GM12865 (cell line): ENCODE measurements around the gene PTPRK.

Source experiments
- DNase-seq: peaks from one replicate; pipeline ENCODE4 v3.0.0; 2010; ENCODE audit warnings: low read depth
- H3K4me3 ChIP-seq: 2 replicates; pipeline ENCODE4 v1.5.1; 2011; ENCODE audit warnings: mild to moderate bottlenecking, low read depth, low read length, control low read depth
- TF ChIP-seq, protein P1 (sequence below): IDR thresholded peaks from 2 replicates; pipeline ENCODE4 v1.5.1; 2011; ENCODE audit warnings: low read length, control low read depth, low read depth, inconsistent platforms; ENCODE audit not compliant: insufficient read depth; ENCODE audit errors: missing control alignments

The PTPRK gene

DNA sequence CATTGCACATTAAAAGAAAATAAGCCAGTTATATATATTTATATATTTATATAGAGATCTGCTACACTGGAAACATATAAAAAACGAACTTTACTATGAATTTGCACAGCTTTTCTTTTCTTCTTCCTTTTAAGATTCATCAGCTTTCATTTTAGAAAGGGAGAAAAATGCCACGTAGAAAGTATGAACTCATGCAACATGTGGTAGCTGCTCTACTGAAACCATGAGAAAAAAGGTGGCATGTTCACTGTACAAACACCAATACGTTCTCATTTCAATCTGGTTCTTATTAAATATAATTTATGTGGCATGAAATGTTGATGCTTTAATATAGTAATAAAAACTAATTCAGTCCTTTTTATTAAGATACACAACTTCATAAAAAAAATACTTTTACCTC lies 550.7 kb downstream of the PTPRK start:
- H3K4me3 ChIP-seq, result no peak overlapping the region
- TF ChIP-seq, protein P1, sequence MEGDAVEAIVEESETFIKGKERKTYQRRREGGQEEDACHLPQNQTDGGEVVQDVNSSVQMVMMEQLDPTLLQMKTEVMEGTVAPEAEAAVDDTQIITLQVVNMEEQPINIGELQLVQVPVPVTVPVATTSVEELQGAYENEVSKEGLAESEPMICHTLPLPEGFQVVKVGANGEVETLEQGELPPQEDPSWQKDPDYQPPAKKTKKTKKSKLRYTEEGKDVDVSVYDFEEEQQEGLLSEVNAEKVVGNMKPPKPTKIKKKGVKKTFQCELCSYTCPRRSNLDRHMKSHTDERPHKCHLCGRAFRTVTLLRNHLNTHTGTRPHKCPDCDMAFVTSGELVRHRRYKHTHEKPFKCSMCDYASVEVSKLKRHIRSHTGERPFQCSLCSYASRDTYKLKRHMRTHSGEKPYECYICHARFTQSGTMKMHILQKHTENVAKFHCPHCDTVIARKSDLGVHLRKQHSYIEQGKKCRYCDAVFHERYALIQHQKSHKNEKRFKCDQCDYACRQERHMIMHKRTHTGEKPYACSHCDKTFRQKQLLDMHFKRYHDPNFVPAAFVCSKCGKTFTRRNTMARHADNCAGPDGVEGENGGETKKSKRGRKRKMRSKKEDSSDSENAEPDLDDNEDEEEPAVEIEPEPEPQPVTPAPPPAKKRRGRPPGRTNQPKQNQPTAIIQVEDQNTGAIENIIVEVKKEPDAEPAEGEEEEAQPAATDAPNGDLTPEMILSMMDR, result no peak
- no peak for DNase-seq

DNA sequence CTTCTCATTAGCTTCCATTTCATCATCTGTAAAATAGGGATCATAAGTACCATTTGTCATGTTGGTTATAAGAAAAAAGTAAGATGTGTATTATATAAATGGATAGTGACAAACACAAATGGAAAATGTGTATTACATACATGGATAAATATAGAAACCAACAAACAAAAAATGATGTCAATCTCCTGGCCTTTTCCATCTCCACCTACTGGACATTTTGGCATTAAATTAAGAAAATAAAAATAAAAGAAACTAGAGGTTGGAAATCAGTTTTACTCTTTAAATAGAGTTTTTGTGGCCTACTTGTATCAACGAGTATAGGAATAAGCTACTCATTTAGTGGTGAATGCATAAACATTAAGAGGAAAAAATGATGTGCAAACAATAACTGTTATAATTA lies 552.0 kb downstream of the PTPRK start:
- TF ChIP-seq, protein P1, result no peak
- DNase-seq, result no peak
- no peak overlapping the region for H3K4me3 ChIP-seq

DNA sequence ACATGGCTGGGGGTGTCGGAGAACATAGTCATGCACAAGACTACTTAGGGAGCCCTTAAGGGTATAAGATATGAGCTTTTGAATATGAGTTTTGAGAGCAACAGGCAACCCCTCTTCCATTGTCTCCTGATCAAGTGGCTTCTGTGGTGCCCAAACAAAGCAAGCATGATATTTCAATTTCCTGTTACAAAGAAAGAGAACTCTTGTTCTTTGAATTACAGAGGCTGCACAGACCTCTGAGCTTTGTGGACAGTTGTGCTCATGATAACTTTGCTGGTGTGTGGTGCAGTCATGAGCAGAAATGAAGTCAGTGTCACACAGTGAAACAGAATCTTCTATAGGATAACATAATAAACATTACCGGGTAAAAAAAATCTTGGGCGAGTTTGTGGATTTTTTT lies 552.7 kb downstream of the PTPRK start:
- no peak for DNase-seq
- no peak overlapping the region for H3K4me3 ChIP-seq
- TF ChIP-seq, protein P1, result no peak

DNA sequence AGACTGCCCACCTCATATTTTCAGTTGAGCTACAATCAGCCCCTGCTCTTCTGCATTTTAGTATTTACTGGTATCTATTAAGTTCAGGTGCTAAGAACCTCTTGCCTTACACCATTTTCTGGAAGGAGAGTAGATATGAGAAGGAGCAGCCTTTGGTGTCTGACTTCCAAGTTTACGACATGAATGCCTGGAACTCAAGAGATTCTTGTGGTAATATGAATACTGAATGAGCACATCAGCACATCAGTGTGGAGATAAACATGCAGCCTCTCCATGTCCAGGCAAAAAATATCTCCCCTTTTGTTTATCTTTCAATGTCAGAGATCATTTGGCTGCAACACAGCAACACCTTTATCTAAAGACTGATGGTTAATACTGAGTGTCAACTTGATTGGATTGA lies 553.8 kb downstream of the PTPRK start:
- TF ChIP-seq, protein P1, result no peak
- H3K4me3 ChIP-seq, result no peak overlapping the region
- no peak for DNase-seq

GRCh38 chr6:127963495-127963894 lies 556.9 kb downstream of the PTPRK start:
- TF ChIP-seq, protein P1, result no peak
- H3K4me3 ChIP-seq, result no peak overlapping the region
- no peak for DNase-seq

- DNase-seq, result no peak
- H3K4me3 ChIP-seq, result no peak overlapping the region
- TF ChIP-seq, protein P1, result no peak
These were observed 560.5 kb downstream of the PTPRK start for GRCh38 chr6:127959869-127960268.

GRCh38 chr6:127956956-127957355 lies 563.4 kb downstream of the PTPRK start:
- H3K4me3 ChIP-seq, result no peak overlapping the region
- no peak for DNase-seq
- TF ChIP-seq, protein P1, result no peak
